ENCODE results near the gene MAGED1. TPM values are rescaled to one million over a fixed set of nuclear protein-coding genes. Genes with fewer than 3 reads are reported as not detected.

MAGED1 gene
- total RNA-seq, 1 experiment from 2014 or later, result 118 TPM

DNA sequence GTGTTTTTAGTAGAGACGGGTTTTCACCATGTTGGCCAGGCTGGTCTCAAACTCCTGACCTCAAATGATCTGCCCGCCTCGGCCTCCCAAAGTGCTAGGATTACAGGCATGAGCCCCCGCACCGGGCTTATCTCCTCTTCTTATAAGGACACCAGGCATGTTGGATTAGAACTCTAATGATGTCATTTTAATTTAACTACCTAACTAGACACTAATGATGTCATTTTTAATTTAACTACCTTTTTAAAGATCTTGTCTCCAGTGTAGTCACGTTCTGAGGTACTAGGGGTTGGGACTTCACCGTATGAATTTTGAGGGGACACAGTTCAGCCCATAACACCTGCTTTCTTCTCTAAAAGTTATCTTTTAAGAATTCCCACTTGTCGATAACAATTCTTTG is 37.7 kb upstream of the MAGED1 start:
- no peaks in the 10 kb centered on the region for H3K27me3 ChIP-seq (ENCODE audit: insufficient read depth, low read depth)
- H3K79me2 ChIP-seq (ENCODE audit: low read depth), result no peaks in the 10 kb centered on the region
- intact Hi-C loops (cut with micrococcal nuclease; ENCODE audit: unreplicated experiment), result no loop called here
- POLR2A ChIA-PET (ENCODE audit: unreplicated experiment), result no interaction called here
- DNase-seq, result no peak
- CTCF ChIA-PET, result no interaction called here
- no peak overlapping the region for H3K4me2 ChIP-seq
- no peak overlapping the region for H2AFZ ChIP-seq
- no TSS peak for BruUV-seq (replicated peaks)
- H3F3A ChIP-seq (ENCODE audit: insufficient read depth, low read depth), result no peaks in the 10 kb centered on the region
- no peak for TF ChIP-seq EZH2 (IDR thresholded peaks at IDR 0.05; ENCODE audit: low read depth)
- TF ChIP-seq, protein P1, sequence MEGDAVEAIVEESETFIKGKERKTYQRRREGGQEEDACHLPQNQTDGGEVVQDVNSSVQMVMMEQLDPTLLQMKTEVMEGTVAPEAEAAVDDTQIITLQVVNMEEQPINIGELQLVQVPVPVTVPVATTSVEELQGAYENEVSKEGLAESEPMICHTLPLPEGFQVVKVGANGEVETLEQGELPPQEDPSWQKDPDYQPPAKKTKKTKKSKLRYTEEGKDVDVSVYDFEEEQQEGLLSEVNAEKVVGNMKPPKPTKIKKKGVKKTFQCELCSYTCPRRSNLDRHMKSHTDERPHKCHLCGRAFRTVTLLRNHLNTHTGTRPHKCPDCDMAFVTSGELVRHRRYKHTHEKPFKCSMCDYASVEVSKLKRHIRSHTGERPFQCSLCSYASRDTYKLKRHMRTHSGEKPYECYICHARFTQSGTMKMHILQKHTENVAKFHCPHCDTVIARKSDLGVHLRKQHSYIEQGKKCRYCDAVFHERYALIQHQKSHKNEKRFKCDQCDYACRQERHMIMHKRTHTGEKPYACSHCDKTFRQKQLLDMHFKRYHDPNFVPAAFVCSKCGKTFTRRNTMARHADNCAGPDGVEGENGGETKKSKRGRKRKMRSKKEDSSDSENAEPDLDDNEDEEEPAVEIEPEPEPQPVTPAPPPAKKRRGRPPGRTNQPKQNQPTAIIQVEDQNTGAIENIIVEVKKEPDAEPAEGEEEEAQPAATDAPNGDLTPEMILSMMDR (conservative IDR thresholded peaks at IDR 0.05), result no peak
- no peak overlapping the region for H3K4me3 ChIP-seq
- no peaks in the 10 kb centered on the region for H3K36me3 ChIP-seq (ENCODE audit: low read depth)
- H3K27ac ChIP-seq, result no peak overlapping the region
- no peaks in the 10 kb centered on the region for H3K9me2 ChIP-seq (ENCODE audit: insufficient read depth)
- H3K9me3 ChIP-seq (ENCODE audit: insufficient read depth, low read depth), result no peaks in the 10 kb centered on the region
- no peaks in the 10 kb centered on the region for H3K4me1 ChIP-seq (replicated peaks; ENCODE audit: insufficient read depth)
- H4K20me1 ChIP-seq (ENCODE audit: insufficient read depth), result no peaks in the 10 kb centered on the region

DNA sequence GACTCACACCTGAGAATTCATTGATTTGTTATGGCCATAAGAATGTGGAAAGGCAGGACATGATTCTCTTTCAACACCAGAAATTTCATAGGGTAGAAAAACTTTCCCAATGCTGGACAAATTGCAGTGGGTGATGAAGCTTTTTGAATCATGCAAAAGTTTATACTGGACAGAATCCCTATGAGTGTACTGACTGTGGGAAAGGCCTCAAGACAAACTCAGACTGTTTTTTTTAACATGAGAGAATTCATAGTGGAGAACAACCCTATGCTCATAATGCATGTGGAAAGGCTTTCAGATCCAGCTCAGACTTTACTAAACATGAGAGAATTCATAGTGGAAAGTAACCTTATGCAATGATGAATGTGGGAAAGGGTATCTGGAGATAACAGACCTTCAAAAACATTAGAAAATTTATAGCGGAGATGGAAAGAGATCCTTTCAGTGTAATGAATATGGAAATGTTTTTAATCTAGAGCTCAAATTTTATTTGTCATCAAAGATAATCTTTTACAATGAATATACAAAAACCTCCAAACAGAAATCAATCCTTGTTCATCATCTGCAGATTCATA is 36.2 kb upstream of the MAGED1 start:
- Histone ChIP-seq H4K20me1 (ENCODE audit: insufficient read depth) (no peaks in the 10 kb centered on the region), H3K79me2 (ENCODE audit: low read depth) (no peaks in the 10 kb centered on the region), H3K4me1 (replicated peaks; ENCODE audit: insufficient read depth) (no peaks in the 10 kb centered on the region), H3K27me3 (ENCODE audit: insufficient read depth, low read depth) (no peaks in the 10 kb centered on the region), H3K36me3 (ENCODE audit: low read depth) (no peaks in the 10 kb centered on the region), H3K9me2 (ENCODE audit: insufficient read depth) (no peaks in the 10 kb centered on the region), H2AFZ (no peak overlapping the region), H3K9me3 (ENCODE audit: insufficient read depth, low read depth) (no peaks in the 10 kb centered on the region), H3K27ac (no peak overlapping the region), H3K4me2 (no peak overlapping the region), H3K4me3 (no peak overlapping the region), H3F3A (ENCODE audit: insufficient read depth, low read depth) (no peaks in the 10 kb centered on the region)
- intact Hi-C loops (cut with micrococcal nuclease; ENCODE audit: unreplicated experiment), result no loop called here
- ChIA-PET POLR2A (ENCODE audit: unreplicated experiment) (no interaction called here), CTCF (no interaction called here)
- DNase-seq, result no peak
- TF ChIP-seq EZH2 (IDR thresholded peaks at IDR 0.05; ENCODE audit: low read depth), result no peak
- TF ChIP-seq, protein P1 (conservative IDR thresholded peaks at IDR 0.05), result no peak
- no TSS peak for BruUV-seq (replicated peaks)

DNA sequence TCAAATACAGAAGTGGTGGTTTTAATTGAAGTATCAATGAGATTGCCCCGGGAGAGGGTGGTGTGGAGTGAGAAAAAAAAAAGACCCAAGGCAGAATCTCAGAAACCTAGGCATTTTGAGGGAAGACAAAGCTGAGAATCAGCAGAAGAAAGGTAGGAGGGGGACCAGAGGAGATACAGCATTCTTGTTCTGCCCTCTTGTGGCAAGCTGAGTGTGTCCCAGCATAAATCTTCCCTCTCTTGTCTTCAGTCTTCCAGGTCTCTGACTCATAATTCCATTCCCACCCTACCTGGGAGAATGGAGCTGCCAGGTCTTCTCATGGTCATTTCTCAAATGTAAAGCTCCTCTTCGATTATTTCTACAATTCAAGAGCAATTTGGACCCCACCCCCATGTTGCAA is 32.7 kb upstream of the MAGED1 start:
- no peaks in the 10 kb centered on the region for H3K27me3 ChIP-seq (ENCODE audit: insufficient read depth, low read depth)
- no peaks in the 10 kb centered on the region for H3K9me3 ChIP-seq (ENCODE audit: insufficient read depth, low read depth)
- peak in 1 of 2 experiments; percentile 2 for DNase-seq
- H2AFZ ChIP-seq, result no peak overlapping the region
- no peaks in the 10 kb centered on the region for H3K79me2 ChIP-seq (ENCODE audit: low read depth)
- no peaks in the 10 kb centered on the region for H3K36me3 ChIP-seq (ENCODE audit: low read depth)
- no peaks in the 10 kb centered on the region for H3F3A ChIP-seq (ENCODE audit: insufficient read depth, low read depth)
- H3K27ac ChIP-seq, result no peak overlapping the region
- no peaks in the 10 kb centered on the region for H3K4me1 ChIP-seq (replicated peaks; ENCODE audit: insufficient read depth)
- intact Hi-C loops (cut with micrococcal nuclease; ENCODE audit: unreplicated experiment), result no loop called here
- H3K4me3 ChIP-seq, result no peak overlapping the region
- no peak overlapping the region for H3K4me2 ChIP-seq
- ChIA-PET POLR2A (ENCODE audit: unreplicated experiment) (no interaction called here), CTCF (interaction anchor here (0.7 kb wide), 1 partner anchor 1501 kb away, joined by 5 read pairs; no protein-coding TSS in a partner anchor)
- H3K9me2 ChIP-seq (ENCODE audit: insufficient read depth), result no peaks in the 10 kb centered on the region
- TF ChIP-seq, protein P1 (conservative IDR thresholded peaks at IDR 0.05), result peak; percentile 51
- no peak for TF ChIP-seq EZH2 (IDR thresholded peaks at IDR 0.05; ENCODE audit: low read depth)
- BruUV-seq (replicated peaks), result no TSS peak
- H4K20me1 ChIP-seq (ENCODE audit: insufficient read depth), result no peaks in the 10 kb centered on the region

Measured in PC-9 (cell line).